AG09319 (cell line): ENCODE measurements around the gene CCR6.

Experiments used
- DNase-seq: peaks from one replicate; pipeline ENCODE4 v3.0.0-alpha.2; 2010; ENCODE audit warnings: low read depth; ENCODE audit errors: extremely low read depth
- CTCF ChIP-seq: IDR thresholded peaks from 2 replicates; pipeline ENCODE4 v1.5.1; 2011; ENCODE audit warnings: low read depth, mild to moderate bottlenecking, inconsistent platforms, low read length, moderate library complexity

The CCR6 gene

GRCh38 chr6:167154291-167154690 lies 31.4 kb downstream of the CCR6 start:
- DNase-seq = no peak

GRCh38 chr6:167154895-167155294 lies 32.0 kb downstream of the CCR6 start:
- TF ChIP-seq CTCF = no peak
- no peak for DNase-seq

More at GRCh38 chr6:167154291-167154690, 31.4 kb downstream of the CCR6 start:
- no peak for TF ChIP-seq CTCF

- DNase-seq = no peak
- TF ChIP-seq CTCF = no peak
These were observed 34.5 kb downstream of the CCR6 start for GRCh38 chr6:167157414-167157813.

GRCh38 chr6:167157863-167158262 lies 35.0 kb downstream of the CCR6 start, which contains the start of gene GPR31:
Gene GPR31 (minus strand): TSS chr6:167157980. CDS start chr6:167157831, 149 bp downstream.
- TF ChIP-seq CTCF = no peak
- DNase-seq = no peak

- DNase-seq = no peak
- no peak for TF ChIP-seq CTCF
These were observed 39.1 kb downstream of the CCR6 start for GRCh38 chr6:167161851-167162467.

- no peak for TF ChIP-seq CTCF
- no peak for DNase-seq
These were observed 39.7 kb downstream of the CCR6 start for GRCh38 chr6:167162591-167162990.

GRCh38 chr6:167163476-167164011 lies 40.6 kb downstream of the CCR6 start:
- no peak for TF ChIP-seq CTCF
- no peak for DNase-seq
